Breast epithelium (tissue), 3 donors: Measurements from ENCODE around the gene TDP1.

Source experiments
- POLR2A ChIP-seq: fragments of 450-650 bp; IDR thresholded peaks from one replicate; pipeline ENCODE4 v1.6.1; 2016; ENCODE audit warnings: antibody characterized with exemption, mild to moderate bottlenecking, moderate library complexity
- POLR2AphosphoS5 ChIP-seq, 3 donors: sonication (generic); formaldehyde crosslinking; IDR thresholded peaks; one replicate each; pipeline ENCODE4 v1.6.1; 2017; ENCODE audit warnings: antibody characterized with exemption in 3 of 3

- TF ChIP-seq POLR2A (no peak), POLR2AphosphoS5 (IDR thresholded peaks at IDR 0.05) (no peak)
These were observed 105.4 kb downstream of the TDP1 start for GRCh38 chr14:90060965-90061684.
